Measurements from ENCODE around the gene KSR2.

KSR2 gene

GRCh38 chr12:117645473-117645872 is 323.3 kb downstream of the KSR2 start:
- TF ChIP-seq CTCF (IDR thresholded peaks at IDR 0.05), result no peak

DNA sequence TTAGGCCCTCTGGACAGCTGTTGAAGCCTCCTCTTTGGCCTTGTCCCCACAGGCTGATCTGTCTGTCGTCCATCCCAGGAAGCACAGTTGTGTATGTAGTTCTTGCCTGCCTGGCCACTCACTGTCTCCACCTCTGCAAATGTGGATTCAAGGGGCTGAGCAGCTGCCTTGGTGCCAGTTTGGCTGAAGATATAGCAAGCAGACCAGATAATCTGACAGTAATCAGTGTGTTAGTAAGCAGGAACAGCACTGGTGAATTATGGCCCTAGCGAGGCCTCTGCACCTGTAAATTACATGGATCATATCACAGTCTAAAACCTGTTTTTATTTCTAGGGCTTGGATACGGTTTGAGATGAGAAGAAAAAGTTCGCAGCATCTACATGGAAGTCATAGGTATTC is 324.8 kb downstream of the KSR2 start:
- TF ChIP-seq CTCF (IDR thresholded peaks at IDR 0.05), result no peak

DNA sequence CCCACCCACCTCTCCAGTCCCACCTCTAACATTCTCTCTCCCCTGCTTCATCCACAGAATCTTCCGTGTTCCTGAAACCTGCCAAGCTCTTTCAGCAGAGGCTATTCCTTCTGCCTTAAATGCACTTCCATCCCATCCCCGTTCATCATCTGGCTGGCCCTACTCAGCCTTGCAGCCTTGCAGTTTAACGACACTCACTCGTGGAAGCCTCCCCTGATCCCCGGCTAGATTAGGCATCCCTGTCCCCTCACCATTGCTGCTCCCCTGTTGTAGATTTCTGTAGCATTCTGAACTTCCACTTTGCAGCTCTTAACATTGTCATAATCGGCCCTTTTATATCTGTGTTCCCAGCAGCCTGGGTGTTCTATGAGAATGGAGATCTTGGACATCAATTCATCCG is 326.9 kb downstream of the KSR2 start:
- TF ChIP-seq CTCF (IDR thresholded peaks at IDR 0.05), result no peak

DNA sequence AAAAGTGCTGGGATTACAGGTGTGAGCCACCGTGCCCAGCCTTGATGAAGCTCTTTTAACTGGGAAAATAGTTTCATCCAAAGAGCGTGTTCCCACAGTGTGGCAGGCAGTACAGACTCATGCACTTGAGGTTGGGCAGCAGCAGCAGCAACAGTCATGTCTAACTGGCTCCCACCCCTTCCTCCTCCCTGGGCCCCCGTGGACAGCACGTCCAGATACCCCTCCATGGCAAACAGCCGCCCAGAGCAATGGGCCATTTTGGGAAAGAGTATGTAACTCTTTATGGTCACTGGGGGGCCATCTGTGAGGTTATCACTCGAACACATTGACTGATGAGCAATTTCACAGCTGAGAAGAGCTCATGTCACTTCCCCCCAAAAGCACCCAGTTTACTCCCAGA is 328.3 kb downstream of the KSR2 start:
- TF ChIP-seq CTCF (IDR thresholded peaks at IDR 0.05), result no peak

- no peak for TF ChIP-seq CTCF (IDR thresholded peaks at IDR 0.05)
Observed at GRCh38 chr12:117629454-117629853, 339.3 kb downstream of the KSR2 start.

- TF ChIP-seq CTCF (IDR thresholded peaks at IDR 0.05), result no peak
Observed at GRCh38 chr12:117622741-117623140, 346.0 kb downstream of the KSR2 start.

DNA sequence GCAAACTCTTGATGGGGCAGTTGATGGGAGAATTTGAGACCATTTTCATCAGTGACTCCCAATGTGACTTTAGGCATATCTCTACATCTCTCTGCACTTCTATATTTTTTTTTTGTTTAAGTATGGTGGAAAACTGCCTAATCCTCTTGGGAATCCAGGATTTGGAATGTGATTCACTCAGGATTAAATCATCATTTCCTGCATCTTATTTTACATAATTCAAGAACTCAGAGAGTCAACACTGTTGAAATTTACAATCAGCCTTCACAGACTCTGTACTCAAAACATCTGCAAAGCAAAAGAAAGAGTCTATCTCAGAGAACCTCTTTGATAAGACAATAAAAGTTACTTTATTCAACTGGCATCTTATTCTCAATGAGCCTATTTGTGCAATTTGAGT is 346.7 kb downstream of the KSR2 start:
- TF ChIP-seq CTCF (IDR thresholded peaks at IDR 0.05), result no peak

GRCh38 chr12:117607778-117608177 is 361.0 kb downstream of the KSR2 start:
- no peak for TF ChIP-seq CTCF (IDR thresholded peaks at IDR 0.05)
